ENCODE data around the gene SLC4A7. TPM values are rescaled to one million over a fixed set of nuclear protein-coding genes. Genes with fewer than 3 reads are reported as not detected.
A peak's percentile ranks its signal among the peaks of the same experiment; 100 is the strongest.

SLC4A7 gene
- total RNA-seq, 1 donor from 2014 or later = 76.4 TPM

- H3K36me3 Mint-ChIP-seq (ENCODE audit: low read depth) = peaks cover 3% of the 10 kb centered on the region
- no peak overlapping the region for H3K27ac Mint-ChIP-seq
- H3K27me3 Mint-ChIP-seq (ENCODE audit: low read depth) = no peaks in the 10 kb centered on the region
- H3K4me1 Mint-ChIP-seq (ENCODE audit: low read depth) = peaks cover 26% of the 10 kb centered on the region
- no peak overlapping the region for H3K4me3 Mint-ChIP-seq (ENCODE audit: low read depth)
- DNase-seq (ENCODE audit: low spot score) = no peak
- intact Hi-C loops (cut with micrococcal nuclease) = no loop called here
- no peaks in the 10 kb centered on the region for H3K9me3 Mint-ChIP-seq
These were observed 123.8 kb downstream of the SLC4A7 start for GRCh38 chr3:27360113-27361078.

- H3K27ac Mint-ChIP-seq = no peak overlapping the region
- peaks cover 2% of the 10 kb centered on the region for H3K27me3 Mint-ChIP-seq (ENCODE audit: low read depth)
- intact Hi-C loops (cut with micrococcal nuclease) = loop anchor here (2.0 to 10.0 kb wide), 2 partner anchors 108 to 986 kb away; partner anchors contain the start of genes AZI2 and ZCWPW2
- H3K4me3 Mint-ChIP-seq (ENCODE audit: low read depth) = no peak overlapping the region
- H3K36me3 Mint-ChIP-seq (ENCODE audit: low read depth) = peaks cover 3% of the 10 kb centered on the region
- H3K4me1 Mint-ChIP-seq (ENCODE audit: low read depth) = peaks cover 35% of the 10 kb centered on the region
- DNase-seq (ENCODE audit: low spot score) = no peak
- H3K9me3 Mint-ChIP-seq = no peaks in the 10 kb centered on the region
These were observed 125.8 kb downstream of the SLC4A7 start for GRCh38 chr3:27358372-27358771.

GRCh38 chr3:27357665-27358258 is 126.4 kb downstream of the SLC4A7 start:
- DNase-seq (ENCODE audit: low spot score) = peak; percentile 39
- no peak overlapping the region for H3K27ac Mint-ChIP-seq
- H3K27me3 Mint-ChIP-seq (ENCODE audit: low read depth) = peaks cover 2% of the 10 kb centered on the region
- no peak overlapping the region for H3K4me3 Mint-ChIP-seq (ENCODE audit: low read depth)
- no peaks in the 10 kb centered on the region for H3K9me3 Mint-ChIP-seq
- intact Hi-C loops (cut with micrococcal nuclease) = loop anchor here (1.0 to 10.0 kb wide), 3 partner anchors 109 to 987 kb away; partner anchors contain the start of genes AZI2 and ZCWPW2
- H3K36me3 Mint-ChIP-seq (ENCODE audit: low read depth) = peaks cover 3% of the 10 kb centered on the region
- peaks cover 35% of the 10 kb centered on the region for H3K4me1 Mint-ChIP-seq (ENCODE audit: low read depth)

GRCh38 chr3:27356976-27357375 is 127.2 kb downstream of the SLC4A7 start:
- Mint-ChIP-seq H3K36me3 (ENCODE audit: low read depth) (peaks cover 3% of the 10 kb centered on the region), H3K4me1 (ENCODE audit: low read depth) (peaks cover 35% of the 10 kb centered on the region), H3K27me3 (ENCODE audit: low read depth) (peaks cover 2% of the 10 kb centered on the region), H3K4me3 (ENCODE audit: low read depth) (no peak overlapping the region), H3K27ac (no peak overlapping the region), H3K9me3 (no peaks in the 10 kb centered on the region)
- intact Hi-C loops (cut with micrococcal nuclease) = loop anchor here (1.0 to 10.0 kb wide), 2 partner anchors 324 to 988 kb away; partner anchors contain the start of genes AZI2 and ZCWPW2
- DNase-seq (ENCODE audit: low spot score) = no peak

GRCh38 chr3:27354588-27355203 is 129.5 kb downstream of the SLC4A7 start:
- peaks cover 2% of the 10 kb centered on the region for H3K27me3 Mint-ChIP-seq (ENCODE audit: low read depth)
- H3K4me3 Mint-ChIP-seq (ENCODE audit: low read depth) = no peak overlapping the region
- H3K27ac Mint-ChIP-seq = no peak overlapping the region
- no peaks in the 10 kb centered on the region for H3K9me3 Mint-ChIP-seq
- DNase-seq (ENCODE audit: low spot score) = no peak
- no peaks in the 10 kb centered on the region for H3K36me3 Mint-ChIP-seq (ENCODE audit: low read depth)
- peaks cover 35% of the 10 kb centered on the region for H3K4me1 Mint-ChIP-seq (ENCODE audit: low read depth)
- intact Hi-C loops (cut with micrococcal nuclease) = loop anchor here (10.0 kb wide), 1 partner anchor 990 kb away; the partner anchor contains the start of genes AZI2 and ZCWPW2

GRCh38 chr3:27354161-27354560 is 130.0 kb downstream of the SLC4A7 start:
- no peaks in the 10 kb centered on the region for H3K36me3 Mint-ChIP-seq (ENCODE audit: low read depth)
- no peak for DNase-seq (ENCODE audit: low spot score)
- no peak overlapping the region for H3K27ac Mint-ChIP-seq
- H3K27me3 Mint-ChIP-seq (ENCODE audit: low read depth) = peaks cover 2% of the 10 kb centered on the region
- H3K9me3 Mint-ChIP-seq = no peaks in the 10 kb centered on the region
- H3K4me3 Mint-ChIP-seq (ENCODE audit: low read depth) = no peak overlapping the region
- intact Hi-C loops (cut with micrococcal nuclease) = loop anchor here (10.0 kb wide), 1 partner anchor 991 kb away; the partner anchor contains the start of genes AZI2 and ZCWPW2
- peaks cover 36% of the 10 kb centered on the region for H3K4me1 Mint-ChIP-seq (ENCODE audit: low read depth)

- H3K9me3 Mint-ChIP-seq = no peaks in the 10 kb centered on the region
- intact Hi-C loops (cut with micrococcal nuclease) = loop anchor here (10.0 kb wide), 1 partner anchor 992 kb away; the partner anchor contains the start of genes AZI2 and ZCWPW2
- peaks cover 2% of the 10 kb centered on the region for H3K27me3 Mint-ChIP-seq (ENCODE audit: low read depth)
These were observed 131.0 kb downstream of the SLC4A7 start for GRCh38 chr3:27353221-27353620.

GRCh38 chr3:27352047-27352446 is 132.1 kb downstream of the SLC4A7 start:
- no peak overlapping the region for H3K4me3 Mint-ChIP-seq (ENCODE audit: low read depth)
- peaks cover 2% of the 10 kb centered on the region for H3K27me3 Mint-ChIP-seq (ENCODE audit: low read depth)
- intact Hi-C loops (cut with micrococcal nuclease) = loop anchor here (10.0 kb wide), 1 partner anchor 993 kb away; the partner anchor contains the start of genes AZI2 and ZCWPW2
- no peaks in the 10 kb centered on the region for H3K9me3 Mint-ChIP-seq
- no peak overlapping the region for H3K27ac Mint-ChIP-seq
- peaks cover 24% of the 10 kb centered on the region for H3K4me1 Mint-ChIP-seq (ENCODE audit: low read depth)
- DNase-seq (ENCODE audit: low spot score) = no peak
- peaks cover 3% of the 10 kb centered on the region for H3K36me3 Mint-ChIP-seq (ENCODE audit: low read depth)

More at GRCh38 chr3:27353221-27353620, 131.0 kb downstream of the SLC4A7 start:
- Mint-ChIP-seq H3K27ac (no peak overlapping the region), H3K4me1 (ENCODE audit: low read depth) (peaks cover 32% of the 10 kb centered on the region), H3K36me3 (ENCODE audit: low read depth) (no peaks in the 10 kb centered on the region), H3K4me3 (ENCODE audit: low read depth) (no peak overlapping the region)
- no peak for DNase-seq (ENCODE audit: low spot score)

- intact Hi-C loops (cut with micrococcal nuclease) = loop anchor here (10.0 kb wide), 1 partner anchor 995 kb away; the partner anchor contains the start of genes AZI2 and ZCWPW2
- no peak overlapping the region for H3K27ac Mint-ChIP-seq
- H3K36me3 Mint-ChIP-seq (ENCODE audit: low read depth) = peaks cover 3% of the 10 kb centered on the region
- DNase-seq (ENCODE audit: low spot score) = no peak
- H3K27me3 Mint-ChIP-seq (ENCODE audit: low read depth) = peaks cover 2% of the 10 kb centered on the region
- peaks cover 34% of the 10 kb centered on the region for H3K4me1 Mint-ChIP-seq (ENCODE audit: low read depth)
- no peaks in the 10 kb centered on the region for H3K9me3 Mint-ChIP-seq
- H3K4me3 Mint-ChIP-seq (ENCODE audit: low read depth) = no peak overlapping the region
These were observed 134.4 kb downstream of the SLC4A7 start for GRCh38 chr3:27349832-27350231.

- Mint-ChIP-seq H3K27me3 (ENCODE audit: low read depth) (no peaks in the 10 kb centered on the region), H3K4me1 (ENCODE audit: low read depth) (peaks cover 30% of the 10 kb centered on the region), H3K9me3 (no peaks in the 10 kb centered on the region), H3K4me3 (ENCODE audit: low read depth) (no peak overlapping the region), H3K27ac (no peak overlapping the region), H3K36me3 (ENCODE audit: low read depth) (peaks cover 10% of the 10 kb centered on the region)
- DNase-seq (ENCODE audit: low spot score) = no peak
- intact Hi-C loops (cut with micrococcal nuclease) = no loop called here
These were observed 138.0 kb downstream of the SLC4A7 start for GRCh38 chr3:27345959-27346865.

GRCh38 chr3:27345493-27345892 is 138.7 kb downstream of the SLC4A7 start:
- Mint-ChIP-seq H3K9me3 (no peaks in the 10 kb centered on the region), H3K36me3 (ENCODE audit: low read depth) (peaks cover 10% of the 10 kb centered on the region), H3K27me3 (ENCODE audit: low read depth) (no peaks in the 10 kb centered on the region), H3K4me1 (ENCODE audit: low read depth) (peaks cover 28% of the 10 kb centered on the region), H3K27ac (no peak overlapping the region), H3K4me3 (ENCODE audit: low read depth) (no peak overlapping the region)
- peak; percentile 31 for DNase-seq (ENCODE audit: low spot score)
- intact Hi-C loops (cut with micrococcal nuclease) = no loop called here
